ENCODE results near the gene NKAIN2. TPM values are rescaled to one million over a fixed set of nuclear protein-coding genes. Genes with fewer than 3 reads are reported as not detected.

NKAIN2 gene
- total and polyA plus RNA-seq, 9 of the 15 experiments (the other 6 are each of a cell fraction or from before 2014, with no cell fraction given) = not detected

DNA sequence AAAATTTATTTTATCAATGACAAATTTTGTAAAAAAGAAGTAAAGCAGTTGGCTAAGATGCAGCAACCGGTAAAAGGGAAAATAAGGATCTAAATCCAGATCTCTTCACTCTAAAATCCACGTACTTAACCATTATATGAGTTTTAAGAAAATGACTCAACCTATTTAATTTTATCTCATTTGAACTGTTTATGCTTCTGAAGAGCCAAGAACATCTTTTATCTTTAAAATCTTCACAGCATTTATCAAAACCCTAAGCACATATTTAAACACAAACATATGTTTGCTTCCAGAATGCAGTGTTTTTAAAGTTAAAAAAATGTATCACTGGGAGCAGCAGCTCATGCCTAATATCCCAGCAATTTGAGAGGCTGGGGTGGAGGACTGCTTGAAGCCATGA is 339.2 kb downstream of the NKAIN2 start:
- Histone ChIP-seq H4K20me1 (replicated peaks; ENCODE audit: control insufficient read depth, insufficient read depth, low read length) (no peaks in the 10 kb centered on the region), H3K9ac (ENCODE audit: insufficient read depth in 1 of 2, low read depth in 2 of 2, low read length in 2 of 2) (no peak overlapping the region), H3K36me3 (ENCODE audit: control insufficient read depth, insufficient read depth, low read length) (no peaks in the 10 kb centered on the region), H3K9me1 (ENCODE audit: control insufficient read depth, insufficient read depth, low read length) (no peaks in the 10 kb centered on the region), H3K9me3 (replicated peaks; ENCODE audit: control insufficient read depth, insufficient read depth, low read depth, low read length) (no peaks in the 10 kb centered on the region), H3K4me1 (replicated peaks in 1 of 2; ENCODE audit: control insufficient read depth in 2 of 2, insufficient read depth in 2 of 2, low read length in 2 of 2) (no peaks in the 10 kb centered on the region), H3K27me3 (ENCODE audit: control insufficient read depth in 2 of 2, insufficient read depth in 2 of 2, low read length in 2 of 2) (no peaks in the 10 kb centered on the region), H3K79me2 (ENCODE audit: control insufficient read depth, insufficient read depth, low read length) (no peaks in the 10 kb centered on the region), H3K27ac (ENCODE audit: extremely low read depth, low read depth, low read length) (no peak overlapping the region), H3K4me3 (no peak overlapping the region), H3K4me2 (ENCODE audit: insufficient read depth, low read length) (no peak overlapping the region), H2AFZ (ENCODE audit: low read depth, low read length) (no peak overlapping the region)
- ATAC-seq = no peak
- BruUV-seq (replicated peaks) = no TSS peak
- no peak for DNase-seq (ENCODE audit: extremely low read depth in 1 of 4, low spot score in 3 of 4)
- no peak for FAIRE-seq
- CTCF ChIA-PET (ENCODE audit: low intra/inter-chr PET ratio) = no interaction called here
- in situ Hi-C loops (cut with MboI) (no loop called here), intact Hi-C loops (cut with micrococcal nuclease) (no loop called here)
- WGBS (ENCODE audit: insufficient coverage, low coverage, missing lambda C conversion rate) = 0% methylated on average over 2 of the region's 2 CpGs
- POLR2A ChIA-PET = no interaction called here
- TF ChIP-seq NR4A1 (CRISPR knock-in tag; IDR thresholded peaks at IDR 0.05) (no peak), NR4A1 (tag; IDR thresholded peaks at IDR 0.05) (no peak), ZNF586 (CRISPR knock-in tag; conservative IDR thresholded peaks at IDR 0.05) (no peak), PHF21A (IDR thresholded peaks at IDR 0.05; ENCODE audit: borderline replicate concordance, low read depth) (no peak), ZNF324 (CRISPR knock-in tag; IDR thresholded peaks at IDR 0.05) (no peak), ASH1L (IDR thresholded peaks at IDR 0.05; ENCODE audit: borderline replicate concordance, low read depth, partially characterized antibody) (no peak), BHLHE40 (IDR thresholded peaks at IDR 0.05; ENCODE audit: low read length) (no peak), SIN3A (IDR thresholded peaks at IDR 0.05; ENCODE audit: borderline replicate concordance in 2 of 2, control insufficient read depth in 1 of 2, low read depth in 2 of 2, low read length in 2 of 2) (no peak), NCOA2 (IDR thresholded peaks at IDR 0.05; ENCODE audit: partially characterized antibody in 2 of 2) (no peak), TAL1 (IDR thresholded peaks at IDR 0.05) (no peak), ZNF77 (CRISPR knock-in tag; IDR thresholded peaks at IDR 0.05) (no peak), DIDO1 (tag; IDR thresholded peaks at IDR 0.05; ENCODE audit: low read depth) (no peak)
- TF ChIP-seq, protein P1, sequence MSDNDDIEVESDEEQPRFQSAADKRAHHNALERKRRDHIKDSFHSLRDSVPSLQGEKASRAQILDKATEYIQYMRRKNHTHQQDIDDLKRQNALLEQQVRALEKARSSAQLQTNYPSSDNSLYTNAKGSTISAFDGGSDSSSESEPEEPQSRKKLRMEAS (CRISPR knock-in tag; IDR thresholded peaks at IDR 0.05) = no peak
- TF ChIP-seq, protein P2, sequence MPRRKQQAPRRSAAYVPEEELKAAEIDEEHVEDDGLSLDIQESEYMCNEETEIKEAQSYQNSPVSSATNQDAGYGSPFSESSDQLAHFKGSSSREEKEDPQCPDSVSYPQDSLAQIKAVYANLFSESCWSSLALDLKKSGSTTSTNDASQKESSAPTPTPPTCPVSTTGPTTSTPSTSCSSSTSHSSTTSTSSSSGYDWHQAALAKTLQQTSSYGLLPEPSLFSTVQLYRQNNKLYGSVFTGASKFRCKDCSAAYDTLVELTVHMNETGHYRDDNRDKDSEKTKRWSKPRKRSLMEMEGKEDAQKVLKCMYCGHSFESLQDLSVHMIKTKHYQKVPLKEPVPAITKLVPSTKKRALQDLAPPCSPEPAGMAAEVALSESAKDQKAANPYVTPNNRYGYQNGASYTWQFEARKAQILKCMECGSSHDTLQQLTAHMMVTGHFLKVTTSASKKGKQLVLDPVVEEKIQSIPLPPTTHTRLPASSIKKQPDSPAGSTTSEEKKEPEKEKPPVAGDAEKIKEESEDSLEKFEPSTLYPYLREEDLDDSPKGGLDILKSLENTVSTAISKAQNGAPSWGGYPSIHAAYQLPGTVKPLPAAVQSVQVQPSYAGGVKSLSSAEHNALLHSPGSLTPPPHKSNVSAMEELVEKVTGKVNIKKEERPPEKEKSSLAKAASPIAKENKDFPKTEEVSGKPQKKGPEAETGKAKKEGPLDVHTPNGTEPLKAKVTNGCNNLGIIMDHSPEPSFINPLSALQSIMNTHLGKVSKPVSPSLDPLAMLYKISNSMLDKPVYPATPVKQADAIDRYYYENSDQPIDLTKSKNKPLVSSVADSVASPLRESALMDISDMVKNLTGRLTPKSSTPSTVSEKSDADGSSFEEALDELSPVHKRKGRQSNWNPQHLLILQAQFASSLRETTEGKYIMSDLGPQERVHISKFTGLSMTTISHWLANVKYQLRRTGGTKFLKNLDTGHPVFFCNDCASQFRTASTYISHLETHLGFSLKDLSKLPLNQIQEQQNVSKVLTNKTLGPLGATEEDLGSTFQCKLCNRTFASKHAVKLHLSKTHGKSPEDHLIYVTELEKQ (CRISPR knock-in tag; IDR thresholded peaks at IDR 0.05) = no peak
- TF ChIP-seq, protein P3, sequence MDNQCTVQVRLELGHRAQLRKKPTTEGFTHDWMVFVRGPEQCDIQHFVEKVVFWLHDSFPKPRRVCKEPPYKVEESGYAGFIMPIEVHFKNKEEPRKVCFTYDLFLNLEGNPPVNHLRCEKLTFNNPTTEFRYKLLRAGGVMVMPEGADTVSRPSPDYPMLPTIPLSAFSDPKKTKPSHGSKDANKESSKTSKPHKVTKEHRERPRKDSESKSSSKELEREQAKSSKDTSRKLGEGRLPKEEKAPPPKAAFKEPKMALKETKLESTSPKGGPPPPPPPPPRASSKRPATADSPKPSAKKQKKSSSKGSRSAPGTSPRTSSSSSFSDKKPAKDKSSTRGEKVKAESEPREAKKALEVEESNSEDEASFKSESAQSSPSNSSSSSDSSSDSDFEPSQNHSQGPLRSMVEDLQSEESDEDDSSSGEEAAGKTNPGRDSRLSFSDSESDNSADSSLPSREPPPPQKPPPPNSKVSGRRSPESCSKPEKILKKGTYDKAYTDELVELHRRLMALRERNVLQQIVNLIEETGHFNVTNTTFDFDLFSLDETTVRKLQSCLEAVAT (IDR thresholded peaks at IDR 0.05) = no peak
